Activated CD4-positive, alpha-beta T cell treated with anti-CD3 and anti-CD28 coated beads, Interleukin-2, amount 50 U/mL, for 1 hour (primary cell): ENCODE results near the gene HRH3.

ENCODE experiments used
- DNase-seq: peaks from one replicate; pipeline ENCODE4 v3.0.0-alpha.2; 2020

Gene HRH3

GRCh38 chr20:62215020-62215990 lies 4.8 kb downstream of the HRH3 start:
- DNase-seq = no peak

GRCh38 chr20:62214067-62214466 lies 6.0 kb downstream of the HRH3 start:
- no peak for DNase-seq

- no peak for DNase-seq
These were observed 7.8 kb downstream of the HRH3 start for GRCh38 chr20:62212299-62212698.

- no peak for DNase-seq
These were observed 8.2 kb downstream of the HRH3 start for GRCh38 chr20:62211769-62212288.

- no peak for DNase-seq
These were observed 8.9 kb downstream of the HRH3 start for GRCh38 chr20:62211216-62211615.

GRCh38 chr20:62210496-62210855 lies 9.6 kb downstream of the HRH3 start:
- DNase-seq = no peak

GRCh38 chr20:62209850-62210495 lies 10.1 kb downstream of the HRH3 start:
- no peak for DNase-seq

GRCh38 chr20:62208795-62209755 lies 11.0 kb downstream of the HRH3 start:
- no peak for DNase-seq

GRCh38 chr20:62208061-62208794 lies 11.8 kb downstream of the HRH3 start:
- DNase-seq = no peak

GRCh38 chr20:62206388-62206775 lies 13.7 kb downstream of the HRH3 start:
- no peak for DNase-seq

- DNase-seq = no peak
These were observed 14.3 kb downstream of the HRH3 start for GRCh38 chr20:62205618-62206387.

GRCh38 chr20:62203378-62204030 lies 16.6 kb downstream of the HRH3 start:
- no peak for DNase-seq

GRCh38 chr20:62202676-62203377 lies 17.3 kb downstream of the HRH3 start:
- DNase-seq = no peak

- no peak for DNase-seq
These were observed 18.0 kb downstream of the HRH3 start for GRCh38 chr20:62202083-62202395.

- no peak for DNase-seq
These were observed 18.6 kb downstream of the HRH3 start for GRCh38 chr20:62201173-62202082.

GRCh38 chr20:62200491-62201172 lies 19.4 kb downstream of the HRH3 start:
- DNase-seq = no peak

- DNase-seq = no peak
These were observed 21.1 kb downstream of the HRH3 start for GRCh38 chr20:62198931-62199330.

- no peak for DNase-seq
These were observed 21.6 kb downstream of the HRH3 start for GRCh38 chr20:62198496-62198895.

GRCh38 chr20:62197801-62198200 lies 22.3 kb downstream of the HRH3 start:
- DNase-seq = no peak
